Astrocyte (in vitro differentiated cells and primary cell): ENCODE measurements around the gene TCIRG1. TPM values are rescaled to one million over a fixed set of nuclear protein-coding genes. Genes with fewer than 3 reads are reported as not detected.

ENCODE experiments used
- DNase-seq: peaks from one replicate; pipeline ENCODE4 v3.0.0-alpha.2; 2010; ENCODE audit warnings: low read depth
- FAIRE-seq: peaks from 2 replicates; lab custom pipeline; 2011; peaks lifted over from hg19 to GRCh38; lab: Jason Lieb, UNC
- H2AFZ ChIP-seq: 2 replicates; pipeline ENCODE4 v1.6.0; 2012; ENCODE audit warnings: low read depth, low read length, inconsistent platforms
- H3K27ac ChIP-seq: 2 replicates; pipeline ENCODE4 v1.5.1; 2011; ENCODE audit warnings: low read depth, low read length, inconsistent platforms
- H3K27me3 ChIP-seq: 2 replicates; pipeline ENCODE4 v1.6.0; 2011; ENCODE audit warnings: low read length, inconsistent platforms; ENCODE audit not compliant: insufficient read depth
- H3K36me3 ChIP-seq: 2 replicates; pipeline ENCODE4 v1.5.1; 2011; ENCODE audit warnings: low read length, inconsistent platforms; ENCODE audit not compliant: insufficient read depth
- H3K4me1 ChIP-seq: 2 replicates; pipeline ENCODE4 v1.5.1; 2011; ENCODE audit warnings: low read length, inconsistent platforms; ENCODE audit not compliant: insufficient read depth
- H3K4me2 ChIP-seq: 2 replicates; pipeline ENCODE4 v1.6.0; 2012; ENCODE audit warnings: low read length, inconsistent platforms
- H3K4me3 ChIP-seq: 2 replicates; pipeline ENCODE4 v1.5.1; 2011; ENCODE audit warnings: low read depth, mild to moderate bottlenecking, low read length, inconsistent platforms; ENCODE audit not compliant: insufficient read depth
- H3K79me2 ChIP-seq: 2 replicates; pipeline ENCODE4 v1.6.0; 2012; ENCODE audit warnings: mild to moderate bottlenecking, low read length, inconsistent platforms; ENCODE audit not compliant: insufficient read depth
- H3K9ac ChIP-seq: 2 replicates; pipeline ENCODE4 v1.6.0; 2012; ENCODE audit warnings: mild to moderate bottlenecking, low read length, inconsistent platforms
- H3K9me3 ChIP-seq: 2 replicates; pipeline ENCODE4 v1.5.1; 2012; ENCODE audit warnings: low read depth, mild to moderate bottlenecking, low read length, inconsistent platforms; ENCODE audit not compliant: insufficient read depth
- H4K20me1 ChIP-seq: 2 replicates; pipeline ENCODE4 v1.6.0; 2012; ENCODE audit warnings: low read length, inconsistent platforms; ENCODE audit not compliant: insufficient read depth
- H3K27ac Mint-ChIP-seq: one replicate; pipeline ENCODE4 v1.8.0; 2021; ENCODE audit warnings: mild to moderate bottlenecking, mixed read lengths; ENCODE audit not compliant: unreplicated experiment
- H3K27me3 Mint-ChIP-seq: one replicate; pipeline ENCODE4 v1.8.0; 2021; ENCODE audit warnings: low read depth, mixed read lengths; ENCODE audit not compliant: unreplicated experiment
- H3K36me3 Mint-ChIP-seq: one replicate; pipeline ENCODE4 v1.8.0; 2021; ENCODE audit warnings: low read depth, mixed read lengths; ENCODE audit not compliant: unreplicated experiment
- H3K4me1 Mint-ChIP-seq: one replicate; pipeline ENCODE4 v1.8.0; 2021; ENCODE audit warnings: low read depth, mixed read lengths; ENCODE audit not compliant: unreplicated experiment
- H3K4me3 Mint-ChIP-seq: one replicate; pipeline ENCODE4 v1.8.0; 2021; ENCODE audit warnings: mild to moderate bottlenecking, moderate library complexity, mixed read lengths; ENCODE audit not compliant: unreplicated experiment
- H3K9me3 Mint-ChIP-seq: one replicate; pipeline ENCODE4 v1.8.0; 2021; ENCODE audit warnings: mild to moderate bottlenecking, mixed read lengths; ENCODE audit not compliant: unreplicated experiment
- EZH2 ChIP-seq: IDR thresholded peaks from 2 replicates; pipeline ENCODE4 v1.6.1; 2012; ENCODE audit warnings: mild to moderate bottlenecking, low read length, inconsistent platforms; ENCODE audit not compliant: insufficient read depth
- total RNA-seq: library from RNA; stranded (reverse); gene quantifications from 2 replicates; pipeline ENCODE4 v1.2.1, GENCODE V29; 2021
- TF ChIP-seq, protein P1 (sequence below): IDR thresholded peaks from 2 replicates; pipeline ENCODE4 v1.5.1; 2011; ENCODE audit warnings: low read depth, mild to moderate bottlenecking, inconsistent platforms, low read length, moderate library complexity; ENCODE audit not compliant: insufficient read depth

Gene TCIRG1
- total RNA-seq, 1 donor from 2014 or later = 55.1 TPM

- Mint-ChIP-seq H3K4me1 (peaks cover 27% of the 10 kb centered on the region), H3K9me3 (no peaks in the 10 kb centered on the region), H3K4me3 (no peak overlapping the region), H3K36me3 (peaks cover 4% of the 10 kb centered on the region), H3K27me3 (no peaks in the 10 kb centered on the region), H3K27ac (no peak overlapping the region)
- Histone ChIP-seq H2AFZ (no peak overlapping the region), H3K36me3 (no peaks in the 10 kb centered on the region), H3K4me2 (peak overlapping the region; percentile 15), H3K79me2 (peaks cover 40% of the 10 kb centered on the region), H3K4me3 (no peak overlapping the region), H3K9ac (no peak overlapping the region), H3K27ac (peak overlapping the region; percentile 5), H3K4me1 (peaks cover 38% of the 10 kb centered on the region), H3K9me3 (no peaks in the 10 kb centered on the region), H4K20me1 (no peaks in the 10 kb centered on the region), H3K27me3 (no peaks in the 10 kb centered on the region)
- FAIRE-seq (no peak), DNase-seq (no peak)
- TF ChIP-seq, protein P1, sequence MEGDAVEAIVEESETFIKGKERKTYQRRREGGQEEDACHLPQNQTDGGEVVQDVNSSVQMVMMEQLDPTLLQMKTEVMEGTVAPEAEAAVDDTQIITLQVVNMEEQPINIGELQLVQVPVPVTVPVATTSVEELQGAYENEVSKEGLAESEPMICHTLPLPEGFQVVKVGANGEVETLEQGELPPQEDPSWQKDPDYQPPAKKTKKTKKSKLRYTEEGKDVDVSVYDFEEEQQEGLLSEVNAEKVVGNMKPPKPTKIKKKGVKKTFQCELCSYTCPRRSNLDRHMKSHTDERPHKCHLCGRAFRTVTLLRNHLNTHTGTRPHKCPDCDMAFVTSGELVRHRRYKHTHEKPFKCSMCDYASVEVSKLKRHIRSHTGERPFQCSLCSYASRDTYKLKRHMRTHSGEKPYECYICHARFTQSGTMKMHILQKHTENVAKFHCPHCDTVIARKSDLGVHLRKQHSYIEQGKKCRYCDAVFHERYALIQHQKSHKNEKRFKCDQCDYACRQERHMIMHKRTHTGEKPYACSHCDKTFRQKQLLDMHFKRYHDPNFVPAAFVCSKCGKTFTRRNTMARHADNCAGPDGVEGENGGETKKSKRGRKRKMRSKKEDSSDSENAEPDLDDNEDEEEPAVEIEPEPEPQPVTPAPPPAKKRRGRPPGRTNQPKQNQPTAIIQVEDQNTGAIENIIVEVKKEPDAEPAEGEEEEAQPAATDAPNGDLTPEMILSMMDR = no peak
- no peak for TF ChIP-seq EZH2
Measured at GRCh38 chr11:68032997-68033707, 5.7 kb upstream of the TCIRG1 start.

DNA sequence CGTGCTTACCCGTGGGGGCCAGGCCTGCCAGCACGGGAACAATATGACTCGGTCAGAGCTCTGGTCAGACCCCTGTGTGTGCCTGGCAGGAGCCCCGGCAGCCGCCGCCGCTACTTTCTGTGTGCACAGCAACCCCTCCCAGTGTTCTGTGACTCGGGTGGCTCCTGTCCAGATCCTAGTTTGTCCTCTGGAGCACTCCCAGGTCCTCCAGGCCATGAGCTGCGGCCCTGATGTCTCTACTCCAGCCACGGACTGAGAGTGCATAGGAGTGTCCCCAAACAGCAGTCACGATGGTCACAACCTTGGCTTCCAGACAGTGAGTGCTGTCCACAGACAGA is 5.1 kb upstream of the TCIRG1 start:
- no peak overlapping the region for H3K27ac ChIP-seq
- peaks cover 4% of the 10 kb centered on the region for H3K36me3 Mint-ChIP-seq
- H3K27me3 ChIP-seq = no peaks in the 10 kb centered on the region
- DNase-seq (no peak), FAIRE-seq (no peak)
- no peaks in the 10 kb centered on the region for H3K36me3 ChIP-seq
- no peak for TF ChIP-seq EZH2
- TF ChIP-seq, protein P1 = no peak
- H3K4me2 ChIP-seq = peak overlapping the region; percentile 15
- no peak overlapping the region for H3K4me3 ChIP-seq
- no peak overlapping the region for H3K27ac Mint-ChIP-seq
- H4K20me1 ChIP-seq = no peaks in the 10 kb centered on the region
- no peaks in the 10 kb centered on the region for H3K9me3 ChIP-seq
- H2AFZ ChIP-seq = no peak overlapping the region
- H3K27me3 Mint-ChIP-seq = no peaks in the 10 kb centered on the region
- H3K9ac ChIP-seq = peak overlapping the region; percentile 25
- peaks cover 38% of the 10 kb centered on the region for H3K4me1 ChIP-seq
- peaks cover 45% of the 10 kb centered on the region for H3K79me2 ChIP-seq
- no peak overlapping the region for H3K4me3 Mint-ChIP-seq
- H3K4me1 Mint-ChIP-seq = peaks cover 23% of the 10 kb centered on the region
- no peaks in the 10 kb centered on the region for H3K9me3 Mint-ChIP-seq

GRCh38 chr11:68035266-68035876 is 3.5 kb upstream of the TCIRG1 start:
- Histone ChIP-seq H2AFZ (no peak overlapping the region), H3K4me2 (no peak overlapping the region), H3K9me3 (no peaks in the 10 kb centered on the region), H3K27me3 (no peaks in the 10 kb centered on the region), H3K79me2 (peaks cover 54% of the 10 kb centered on the region), H3K27ac (no peak overlapping the region), H3K36me3 (no peaks in the 10 kb centered on the region), H3K9ac (no peak overlapping the region), H3K4me3 (no peak overlapping the region), H3K4me1 (peaks cover 35% of the 10 kb centered on the region), H4K20me1 (no peaks in the 10 kb centered on the region)
- peaks cover 4% of the 10 kb centered on the region for H3K36me3 Mint-ChIP-seq
- H3K4me3 Mint-ChIP-seq = no peak overlapping the region
- H3K27ac Mint-ChIP-seq = peak overlapping the region; percentile 47
- H3K27me3 Mint-ChIP-seq = no peaks in the 10 kb centered on the region
- no peaks in the 10 kb centered on the region for H3K9me3 Mint-ChIP-seq
- DNase-seq = no peak
- TF ChIP-seq, protein P1 = no peak
- no peak for FAIRE-seq
- H3K4me1 Mint-ChIP-seq = peaks cover 13% of the 10 kb centered on the region
